Smooth muscle cell (in vitro differentiated cells): Measurements from ENCODE around the gene FBXL22. TPM values are rescaled to one million over a fixed set of nuclear protein-coding genes. Genes with fewer than 3 reads are reported as not detected.

Source experiments
- DNase-seq: peaks from one replicate; lab custom pipeline; 2025; ENCODE audit not compliant: unreplicated experiment; lab: John Stamatoyannopoulos, UW
- H2AFZ ChIP-seq: fragments of 200-600 bp; sonication (generic); 2 replicates; pipeline ENCODE4 v1.6.0; 2016; ENCODE audit warnings: antibody characterized with exemption, low read depth, mild to moderate bottlenecking
- H3F3A ChIP-seq: fragments of 200-600 bp; sonication (generic); 2 replicates; pipeline ENCODE4 v1.6.0; 2017; ENCODE audit warnings: antibody characterized with exemption, low read depth
- H3K27ac ChIP-seq: fragments of 200-600 bp; sonication (generic); 2 replicates; pipeline ENCODE4 v1.5.1; 2016; ENCODE audit warnings: low read depth, mild to moderate bottlenecking
- H3K27me3 ChIP-seq: fragments of 200-600 bp; sonication (generic); 2 replicates; pipeline ENCODE4 v1.6.1; 2016; ENCODE audit warnings: low read depth, mild to moderate bottlenecking
- H3K36me3 ChIP-seq: fragments of 200-600 bp; sonication (generic); 2 replicates; pipeline ENCODE4 v1.5.1; 2016; ENCODE audit warnings: low read depth
- H3K4me1 ChIP-seq: fragments of 200-600 bp; sonication (generic); 2 replicates; pipeline ENCODE4 v1.5.1; 2016; ENCODE audit warnings: low read depth
- H3K4me2 ChIP-seq: fragments of 200-600 bp; sonication (generic); 2 replicates; pipeline ENCODE4 v1.6.0; 2016; ENCODE audit warnings: mild to moderate bottlenecking
- H3K4me3 ChIP-seq: fragments of 200-600 bp; sonication (generic); 2 replicates; pipeline ENCODE4 v1.5.1; 2016; ENCODE audit warnings: mild to moderate bottlenecking
- H3K79me2 ChIP-seq: fragments of 200-600 bp; sonication (generic); 2 replicates; pipeline ENCODE4 v1.6.0; 2016; ENCODE audit warnings: low read depth, mild to moderate bottlenecking
- H3K9ac ChIP-seq: fragments of 200-600 bp; sonication (generic); 2 replicates; pipeline ENCODE4 v1.6.0; 2016; ENCODE audit warnings: low read depth
- H3K9me3 ChIP-seq: fragments of 200-600 bp; sonication (generic); replicated peaks from 2 replicates; pipeline ENCODE4 v1.5.1; 2016; ENCODE audit warnings: low read depth
- H4K20me1 ChIP-seq: fragments of 200-600 bp; sonication (generic); 2 replicates; pipeline ENCODE4 v1.6.0; 2016; ENCODE audit warnings: low read depth
- WGBS: methylation state at CpG from one replicate; pipeline ENCODE4 v1.1.7; 2016; ENCODE audit warnings: low lambda C conversion rate; 5-methylcytosine and 5-hydroxymethylcytosine counted together
- polyA plus RNA-seq: library from polyadenylated mRNA; unstranded; fragments of >200 nt; fragmentation: Nextera tagmentation; extraction: Ambion mirVana; gene quantifications from 2 replicates; pipeline ENCODE4 v1.2.1, GENCODE V29; 2016
- total RNA-seq: library from RNA; depleted of rRNA; stranded (reverse); fragments of >200 nt; gene quantifications from 2 replicates; pipeline ENCODE4 v1.2.3, GENCODE V29; 2014
- TF ChIP-seq, protein P1 (sequence below): fragments of 200-600 bp; sonication (generic); IDR thresholded peaks from 2 replicates; pipeline ENCODE4 v1.5.1; 2017; ENCODE audit warnings: borderline replicate concordance, mild to moderate bottlenecking, antibody characterized with exemption; ENCODE audit not compliant: insufficient read depth, poor library complexity, severe bottlenecking

FBXL22 gene
- total and polyA plus RNA-seq, 2 experiments from 2014 or later, result 0.35 TPM; not detected in 1

DNA sequence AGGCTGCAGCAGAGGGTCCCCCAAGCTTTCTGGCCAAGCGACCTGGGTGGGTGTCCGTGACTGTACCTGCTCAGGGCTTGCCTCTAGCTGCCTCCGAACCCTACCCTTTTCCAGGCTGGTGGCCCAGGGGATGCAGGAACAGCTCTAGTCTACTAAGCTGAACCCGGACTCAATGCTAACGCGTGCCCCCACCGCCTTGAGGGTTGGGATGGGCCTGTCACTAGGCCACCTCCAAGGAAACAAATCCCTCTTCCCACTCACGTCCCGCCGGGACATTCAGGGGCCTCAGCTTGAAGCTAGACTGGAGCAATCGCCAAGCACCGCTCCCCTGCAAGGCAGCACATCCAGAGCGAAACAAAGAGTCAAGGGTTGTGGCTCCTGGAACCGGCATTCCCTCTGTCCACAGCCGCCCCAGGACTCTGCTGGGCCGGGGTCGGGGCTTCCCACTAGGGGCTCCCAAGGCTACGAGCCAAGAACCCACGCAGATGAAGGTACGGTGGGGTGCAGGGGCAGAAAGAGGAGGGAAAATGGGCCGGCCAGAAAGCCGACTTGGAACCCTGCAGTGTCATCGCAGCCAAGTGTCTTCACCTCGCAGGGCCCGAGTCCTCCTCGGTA lies 2.9 kb downstream of the FBXL22 start:
- WGBS, result 32% methylated on average over 25 of the region's 26 CpGs
- DNase-seq, result no peak

DNA sequence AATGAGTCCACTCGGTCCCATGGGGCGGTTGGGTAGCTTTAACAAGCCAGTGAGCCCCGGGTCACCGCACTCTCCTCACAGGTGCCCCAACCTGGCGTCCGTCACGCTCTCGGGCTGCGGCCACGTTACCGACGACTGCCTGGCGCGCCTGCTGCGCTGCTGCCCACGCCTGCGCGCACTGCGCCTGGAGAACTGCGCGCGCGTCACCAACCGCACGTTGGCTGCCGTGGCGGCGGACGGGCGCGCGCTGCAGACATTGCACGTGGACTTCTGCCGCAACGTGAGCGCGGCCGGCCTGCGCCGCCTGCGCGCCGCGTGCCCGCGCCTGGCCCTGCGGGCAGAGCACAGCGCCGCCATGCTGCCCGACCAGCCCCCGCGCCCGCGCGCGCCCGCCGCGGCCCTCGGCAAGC lies 3.4 kb downstream of the FBXL22 start:
- WGBS, result under 1% methylated on average over 41 of the region's 60 CpGs
- no peaks in the 10 kb centered on the region for H3K9me3 ChIP-seq
- H3K9ac ChIP-seq, result no peak overlapping the region

More for the DNA sequence above, 2.9 kb downstream of the FBXL22 start:
- Histone ChIP-seq H3K4me2 (peak overlapping the region; percentile 99), H3K79me2 (no peaks in the 10 kb centered on the region), H3K4me3 (peak overlapping the region; percentile 66), H3K27ac (no peak overlapping the region), H3K4me1 (peaks cover 20% of the 10 kb centered on the region), H3K9me3 (no peaks in the 10 kb centered on the region), H3F3A (peaks cover 4% of the 10 kb centered on the region), H2AFZ (no peak overlapping the region), H3K27me3 (peaks cover 23% of the 10 kb centered on the region), H4K20me1 (peaks cover 5% of the 10 kb centered on the region), H3K9ac (peak overlapping the region; percentile 14), H3K36me3 (no peaks in the 10 kb centered on the region)
- TF ChIP-seq, protein P1, sequence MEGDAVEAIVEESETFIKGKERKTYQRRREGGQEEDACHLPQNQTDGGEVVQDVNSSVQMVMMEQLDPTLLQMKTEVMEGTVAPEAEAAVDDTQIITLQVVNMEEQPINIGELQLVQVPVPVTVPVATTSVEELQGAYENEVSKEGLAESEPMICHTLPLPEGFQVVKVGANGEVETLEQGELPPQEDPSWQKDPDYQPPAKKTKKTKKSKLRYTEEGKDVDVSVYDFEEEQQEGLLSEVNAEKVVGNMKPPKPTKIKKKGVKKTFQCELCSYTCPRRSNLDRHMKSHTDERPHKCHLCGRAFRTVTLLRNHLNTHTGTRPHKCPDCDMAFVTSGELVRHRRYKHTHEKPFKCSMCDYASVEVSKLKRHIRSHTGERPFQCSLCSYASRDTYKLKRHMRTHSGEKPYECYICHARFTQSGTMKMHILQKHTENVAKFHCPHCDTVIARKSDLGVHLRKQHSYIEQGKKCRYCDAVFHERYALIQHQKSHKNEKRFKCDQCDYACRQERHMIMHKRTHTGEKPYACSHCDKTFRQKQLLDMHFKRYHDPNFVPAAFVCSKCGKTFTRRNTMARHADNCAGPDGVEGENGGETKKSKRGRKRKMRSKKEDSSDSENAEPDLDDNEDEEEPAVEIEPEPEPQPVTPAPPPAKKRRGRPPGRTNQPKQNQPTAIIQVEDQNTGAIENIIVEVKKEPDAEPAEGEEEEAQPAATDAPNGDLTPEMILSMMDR, result no peak

DNA sequence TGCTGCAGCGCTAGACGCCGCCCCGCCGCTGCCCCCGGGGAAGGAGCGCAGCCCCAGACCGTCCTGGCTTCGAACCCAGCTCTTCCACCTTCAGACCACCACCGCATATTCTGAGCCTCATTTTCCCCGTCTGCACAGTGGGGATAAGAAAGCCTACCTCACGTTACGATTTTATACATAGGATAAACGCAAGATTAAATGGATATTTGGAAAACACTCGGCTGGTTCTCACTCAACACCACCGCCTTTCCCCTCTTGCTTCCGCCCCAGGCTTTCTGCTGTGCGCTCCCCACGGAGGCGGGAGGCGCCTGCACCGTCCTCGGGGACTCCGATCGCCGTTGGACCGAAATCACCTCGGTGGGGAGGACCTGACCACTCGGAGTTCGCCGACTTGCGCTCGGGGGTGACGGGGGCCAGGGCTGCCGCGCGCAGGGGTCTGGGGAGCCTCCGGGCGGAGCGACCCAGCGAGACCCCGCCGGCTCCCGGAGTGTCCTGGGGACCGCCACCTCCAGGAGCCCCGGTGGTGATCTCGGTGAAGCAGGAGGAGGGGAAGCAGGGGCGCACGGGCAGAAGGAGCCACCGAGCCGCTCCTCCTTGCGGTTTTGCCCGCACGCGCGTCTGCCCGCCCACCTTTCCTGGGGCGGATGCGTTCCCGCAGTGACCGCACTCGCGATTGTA lies 4.0 kb downstream of the FBXL22 start:
- peaks cover 20% of the 10 kb centered on the region for H3K4me1 ChIP-seq
- H3F3A ChIP-seq, result peaks cover 4% of the 10 kb centered on the region
- no peaks in the 10 kb centered on the region for H3K36me3 ChIP-seq
- WGBS, result 1% methylated on average over 57 of the region's 63 CpGs
- peak overlapping the region; percentile 12 for H2AFZ ChIP-seq
- H3K79me2 ChIP-seq, result no peaks in the 10 kb centered on the region
- peak overlapping the region; percentile 66 for H3K4me3 ChIP-seq
- H3K27ac ChIP-seq, result no peak overlapping the region
- peak overlapping the region; percentile 78 for H3K9ac ChIP-seq
- TF ChIP-seq, protein P1, result no peak
- H3K27me3 ChIP-seq, result peaks cover 34% of the 10 kb centered on the region
- no peak for DNase-seq
- H4K20me1 ChIP-seq, result peaks cover 13% of the 10 kb centered on the region
- H3K4me2 ChIP-seq, result peak overlapping the region; percentile 99
- H3K9me3 ChIP-seq, result no peaks in the 10 kb centered on the region

More for the DNA sequence above, 3.4 kb downstream of the FBXL22 start:
- peak overlapping the region; percentile 99 for H3K4me2 ChIP-seq
- H3K4me3 ChIP-seq, result peak overlapping the region; percentile 66
- H3K27me3 ChIP-seq, result peaks cover 29% of the 10 kb centered on the region
- H3K27ac ChIP-seq, result no peak overlapping the region
- H3K79me2 ChIP-seq, result no peaks in the 10 kb centered on the region
- TF ChIP-seq, protein P1, result no peak
- H3K4me1 ChIP-seq, result peaks cover 20% of the 10 kb centered on the region
- H3F3A ChIP-seq, result peaks cover 4% of the 10 kb centered on the region
- DNase-seq, result peak; percentile 36
- H4K20me1 ChIP-seq, result peaks cover 8% of the 10 kb centered on the region
- no peaks in the 10 kb centered on the region for H3K36me3 ChIP-seq
- H2AFZ ChIP-seq, result no peak overlapping the region
